ENCODE measurements around the gene OSBPL9. TPM values are rescaled to one million over a fixed set of nuclear protein-coding genes. Genes with fewer than 3 reads are reported as not detected.

Gene OSBPL9
- total and polyA plus RNA-seq, 9 of the 15 experiments (the other 6 are each of a cell fraction or from before 2014, with no cell fraction given) = 43.9 to 217 (median 170) TPM

DNA sequence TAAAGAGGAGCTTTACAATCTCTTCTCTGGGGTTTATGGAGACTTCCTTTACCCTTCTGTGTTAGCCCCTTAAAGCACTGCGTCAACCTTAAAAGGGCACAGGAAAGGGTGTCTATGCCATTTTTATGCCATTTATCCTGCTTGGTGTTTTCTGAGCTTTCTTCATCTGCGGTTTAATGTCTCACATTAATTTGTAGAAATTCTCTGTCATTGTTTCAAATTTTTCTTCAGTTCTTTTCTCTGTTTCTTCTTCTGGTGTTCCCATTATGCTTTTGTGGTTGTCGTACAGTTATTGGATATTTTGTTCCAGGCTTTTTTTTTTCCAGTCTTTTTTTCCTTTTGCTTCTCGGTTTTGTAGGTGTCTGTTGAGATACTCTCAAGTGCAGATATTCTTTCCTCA lies 107.9 kb downstream of the OSBPL9 start:
- Histone ChIP-seq H3K27ac (ENCODE audit: extremely low read depth, low read depth, low read length) (no peak overlapping the region), H3K4me3 (no peak overlapping the region), H3K4me2 (ENCODE audit: insufficient read depth, low read length) (no peak overlapping the region), H2AFZ (ENCODE audit: low read depth, low read length) (no peak overlapping the region), H3K27me3 (ENCODE audit: control insufficient read depth in 2 of 2, insufficient read depth in 2 of 2, low read length in 2 of 2) (no peaks in the 10 kb centered on the region), H3K4me1 (replicated peaks in 1 of 2; ENCODE audit: control insufficient read depth in 2 of 2, insufficient read depth in 2 of 2, low read length in 2 of 2) (peaks cover 7 to 10% of the 10 kb centered on the region in 2 experiments), H3K9me3 (replicated peaks; ENCODE audit: control insufficient read depth, insufficient read depth, low read depth, low read length) (no peaks in the 10 kb centered on the region), H3K36me3 (ENCODE audit: control insufficient read depth, insufficient read depth, low read length) (no peaks in the 10 kb centered on the region; the same call in 2 of the 3 replicates), H3K9me1 (ENCODE audit: control insufficient read depth, insufficient read depth, low read length) (no peaks in the 10 kb centered on the region), H3K9ac (ENCODE audit: insufficient read depth in 1 of 2, low read depth in 2 of 2, low read length in 2 of 2) (no peak overlapping the region), H3K79me2 (ENCODE audit: control insufficient read depth, insufficient read depth, low read length) (peaks cover 17% of the 10 kb centered on the region), H4K20me1 (replicated peaks; ENCODE audit: control insufficient read depth, insufficient read depth, low read length) (no peaks in the 10 kb centered on the region)
- ATAC-seq = no peak
- intact Hi-C loops (cut with micrococcal nuclease) = loop anchor here (5.0 kb wide), 1 partner anchor 77 kb away; no protein-coding TSS in a partner anchor
- no TSS peak for BruUV-seq (replicated peaks)
- in situ Hi-C loops (cut with MboI) = no loop called here
- ChIA-PET POLR2A (interaction anchor here (0.6 to 2.1 kb wide), 4 partner anchors 8 to 393 kb away, joined by 3 to 5 read pairs (median 3); no protein-coding TSS in a partner anchor), CTCF (ENCODE audit: low intra/inter-chr PET ratio) (no interaction called here)
- WGBS (ENCODE audit: insufficient coverage, low coverage, missing lambda C conversion rate) = 65% methylated on average over 4 of the region's 4 CpGs
- peak; percentile 21 for TF ChIP-seq ARHGAP35 (IDR thresholded peaks at IDR 0.05; ENCODE audit: partially characterized antibody)
- TF ChIP-seq, protein P1, sequence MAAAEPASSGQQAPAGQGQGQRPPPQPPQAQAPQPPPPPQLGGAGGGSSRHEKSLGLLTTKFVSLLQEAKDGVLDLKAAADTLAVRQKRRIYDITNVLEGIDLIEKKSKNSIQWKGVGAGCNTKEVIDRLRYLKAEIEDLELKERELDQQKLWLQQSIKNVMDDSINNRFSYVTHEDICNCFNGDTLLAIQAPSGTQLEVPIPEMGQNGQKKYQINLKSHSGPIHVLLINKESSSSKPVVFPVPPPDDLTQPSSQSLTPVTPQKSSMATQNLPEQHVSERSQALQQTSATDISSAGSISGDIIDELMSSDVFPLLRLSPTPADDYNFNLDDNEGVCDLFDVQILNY (CRISPR knock-in tag; IDR thresholded peaks at IDR 0.05) = no peak
- FAIRE-seq = no peak
- DNase-seq (ENCODE audit: extremely low read depth in 1 of 4, low spot score in 3 of 4) = no peak

DNA sequence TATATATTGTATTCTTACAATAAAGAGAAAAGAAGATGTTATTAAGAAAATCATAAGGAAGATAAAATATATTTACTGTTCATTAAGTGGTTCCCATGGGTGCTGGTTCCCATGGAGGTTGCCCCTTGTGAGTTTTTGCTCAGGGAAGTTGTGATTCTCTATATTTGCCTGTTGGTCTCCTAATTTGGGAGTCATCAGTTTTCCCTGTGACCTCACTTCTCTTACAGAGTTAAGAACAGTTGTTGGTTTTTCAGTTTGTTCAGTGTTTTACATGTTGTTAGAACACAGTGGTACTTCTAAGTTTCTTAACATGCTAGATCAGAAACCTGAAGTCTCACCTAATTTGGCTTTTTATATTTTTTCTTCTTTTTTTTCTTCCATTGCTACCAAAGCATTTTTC lies 109.2 kb downstream of the OSBPL9 start:
- Histone ChIP-seq H3K4me1 (replicated peaks in 1 of 2; ENCODE audit: control insufficient read depth in 2 of 2, insufficient read depth in 2 of 2, low read length in 2 of 2) (peaks cover 7 to 13% of the 10 kb centered on the region in 2 experiments), H4K20me1 (replicated peaks; ENCODE audit: control insufficient read depth, insufficient read depth, low read length) (no peaks in the 10 kb centered on the region), H3K36me3 (ENCODE audit: control insufficient read depth, insufficient read depth, low read length) (no peaks in the 10 kb centered on the region; the same call in 2 of the 3 replicates), H3K9me1 (ENCODE audit: control insufficient read depth, insufficient read depth, low read length) (no peaks in the 10 kb centered on the region), H3K27me3 (ENCODE audit: control insufficient read depth in 2 of 2, insufficient read depth in 2 of 2, low read length in 2 of 2) (no peaks in the 10 kb centered on the region), H2AFZ (ENCODE audit: low read depth, low read length) (no peak overlapping the region), H3K79me2 (ENCODE audit: control insufficient read depth, insufficient read depth, low read length) (peaks cover 30% of the 10 kb centered on the region), H3K4me2 (ENCODE audit: insufficient read depth, low read length) (no peak overlapping the region), H3K9me3 (replicated peaks; ENCODE audit: control insufficient read depth, insufficient read depth, low read depth, low read length) (no peaks in the 10 kb centered on the region), H3K9ac (ENCODE audit: insufficient read depth in 1 of 2, low read depth in 2 of 2, low read length in 2 of 2) (no peak overlapping the region), H3K4me3 (no peak overlapping the region), H3K27ac (ENCODE audit: extremely low read depth, low read depth, low read length) (no peak overlapping the region)
- ChIA-PET CTCF (ENCODE audit: low intra/inter-chr PET ratio) (no interaction called here), POLR2A (interaction anchor here (0.9 to 1.1 kb wide), 2 partner anchors 8 to 9 kb away, joined by 3 to 5 read pairs; no protein-coding TSS in a partner anchor)
- BruUV-seq (replicated peaks) = no TSS peak
- FAIRE-seq = no peak
- in situ Hi-C loops (cut with MboI) (no loop called here), intact Hi-C loops (cut with micrococcal nuclease) (loop anchor here (5.0 kb wide), 1 partner anchor 79 kb away; no protein-coding TSS in a partner anchor)
- TF ChIP-seq HEY1 (CRISPR knock-in tag; IDR thresholded peaks at IDR 0.05; ENCODE audit: borderline replicate concordance) (no peak), RAD21 (CRISPR knock-in tag; conservative IDR thresholded peaks at IDR 0.05 in 1 of 2, IDR thresholded peaks at IDR 0.05 in 1 of 2) (0 out of 4 replicates have a peak, but pooled peaks of 1 of the 2 experiments have one; percentile 5), ZNF444 (CRISPR knock-in tag; IDR thresholded peaks at IDR 0.05) (no peak), GTF2F1 (IDR thresholded peaks at IDR 0.05; ENCODE audit: low read depth, low read length) (no peak), ZFPM2 (CRISPR knock-in tag; IDR thresholded peaks at IDR 0.05) (no peak), SAFB2 (IDR thresholded peaks at IDR 0.05; ENCODE audit: borderline replicate concordance, low read depth, low read length, severe bottlenecking) (no peak)
- TF ChIP-seq, protein P2, sequence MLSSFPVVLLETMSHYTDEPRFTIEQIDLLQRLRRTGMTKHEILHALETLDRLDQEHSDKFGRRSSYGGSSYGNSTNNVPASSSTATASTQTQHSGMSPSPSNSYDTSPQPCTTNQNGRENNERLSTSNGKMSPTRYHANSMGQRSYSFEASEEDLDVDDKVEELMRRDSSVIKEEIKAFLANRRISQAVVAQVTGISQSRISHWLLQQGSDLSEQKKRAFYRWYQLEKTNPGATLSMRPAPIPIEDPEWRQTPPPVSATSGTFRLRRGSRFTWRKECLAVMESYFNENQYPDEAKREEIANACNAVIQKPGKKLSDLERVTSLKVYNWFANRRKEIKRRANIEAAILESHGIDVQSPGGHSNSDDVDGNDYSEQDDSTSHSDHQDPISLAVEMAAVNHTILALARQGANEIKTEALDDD (IDR thresholded peaks at IDR 0.05) = no peak
- TF ChIP-seq, protein P3, sequence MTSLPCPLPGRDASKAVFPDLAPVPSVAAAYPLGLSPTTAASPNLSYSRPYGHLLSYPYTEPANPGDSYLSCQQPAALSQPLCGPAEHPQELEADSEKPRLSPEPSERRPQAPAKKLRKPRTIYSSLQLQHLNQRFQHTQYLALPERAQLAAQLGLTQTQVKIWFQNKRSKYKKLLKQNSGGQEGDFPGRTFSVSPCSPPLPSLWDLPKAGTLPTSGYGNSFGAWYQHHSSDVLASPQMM (CRISPR knock-in tag; IDR thresholded peaks at IDR 0.05) = no peak
- DNase-seq (ENCODE audit: extremely low read depth in 1 of 4, low spot score in 3 of 4) = no peak
- ATAC-seq = no peak
